Sigmoid colon (tissue), 4 donors: Measurements from ENCODE around the gene LILRB2.

ENCODE experiments used
- CTCF ChIP-seq, 4 experiments: fragments of 450-650 bp in 3 of 4; fragments of 200-600 bp in 1 of 4; IDR thresholded peaks; one replicate each; pipeline ENCODE4 v1.5.1; 2016 to 2019; ENCODE audit warnings: antibody characterized with exemption in 4 of 4, mild to moderate bottlenecking in 3 of 4, moderate library complexity in 2 of 4
- EP300 ChIP-seq, 4 donors: sonication (generic); formaldehyde crosslinking; IDR thresholded peaks; one replicate each; pipeline ENCODE4 v1.6.1; 2017; ENCODE audit warnings: antibody characterized with exemption in 4 of 4
- POLR2A ChIP-seq, 2 donors: fragments of 450-650 bp; IDR thresholded peaks; one replicate each; pipeline ENCODE4 v1.6.1; 2016; ENCODE audit warnings: antibody characterized with exemption in 2 of 2, mild to moderate bottlenecking in 2 of 2, moderate library complexity in 2 of 2
- POLR2AphosphoS5 ChIP-seq, 4 donors: sonication (generic); formaldehyde crosslinking; IDR thresholded peaks; one replicate each; pipeline ENCODE4 v1.6.1; 2017; ENCODE audit warnings: antibody characterized with exemption in 4 of 4

GRCh38 chr19:54230031-54230430 is 50.9 kb downstream of the LILRB2 start:
- TF ChIP-seq CTCF (IDR thresholded peaks at IDR 0.05), result no peak
- no peak for TF ChIP-seq POLR2A (IDR thresholded peaks at IDR 0.05)
- TF ChIP-seq POLR2AphosphoS5 (IDR thresholded peaks at IDR 0.05), result no peak
- no peak for TF ChIP-seq EP300 (IDR thresholded peaks at IDR 0.05)
